ENCODE data around the gene MTCH2.
"Not testable (repeated sequence)": the region's sequence is repeated elsewhere in the genome, so short reads cannot be mapped to it uniquely, and the experiment has no call there.

Gene MTCH2

DNA sequence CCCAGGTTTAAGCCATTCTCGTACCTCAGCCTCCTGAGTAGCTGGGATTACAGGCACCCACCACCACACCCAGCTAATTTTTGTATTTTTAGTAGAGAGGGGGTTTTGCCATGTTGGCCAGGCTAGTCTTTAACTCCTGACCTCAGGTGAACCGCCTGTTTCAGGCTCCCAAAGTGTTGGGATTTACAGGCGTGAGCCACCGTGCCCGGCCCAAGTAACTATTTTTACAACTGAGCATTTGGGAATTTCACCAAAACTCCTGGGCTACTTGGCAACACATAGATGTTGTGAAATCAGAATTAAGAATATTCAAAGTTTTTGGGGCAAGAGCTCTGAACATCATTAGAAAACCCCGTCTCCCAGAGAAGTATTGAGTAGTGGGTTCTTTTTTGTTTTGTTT, 1.9 kb downstream of the MTCH2 start:
- not testable (repeated sequence) for DNase-seq (ENCODE audit: low read depth in 2 of 2, low spot score in 1 of 2)

DNA sequence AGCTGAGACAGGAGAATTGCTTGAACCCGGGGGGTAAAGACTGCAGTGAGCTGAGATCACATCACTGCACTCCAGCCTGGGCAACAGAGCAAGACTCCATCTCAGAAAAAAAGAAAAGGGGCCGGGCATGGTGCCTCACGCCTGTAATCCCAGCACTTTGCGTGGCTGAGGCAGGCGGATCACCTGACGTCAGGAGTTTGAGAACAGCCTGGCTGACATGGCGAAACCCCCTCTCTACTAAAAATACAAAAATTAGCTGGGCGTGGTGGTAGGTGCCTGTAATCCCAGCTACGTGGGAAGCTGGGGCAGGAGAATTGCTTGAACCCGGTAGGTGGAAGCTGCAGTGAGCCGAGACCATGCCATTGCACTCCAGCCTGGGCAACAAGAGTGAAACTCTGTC, 6.0 kb downstream of the MTCH2 start:
- DNase-seq (ENCODE audit: low read depth in 2 of 2, low spot score in 1 of 2) = not testable (repeated sequence)

DNA sequence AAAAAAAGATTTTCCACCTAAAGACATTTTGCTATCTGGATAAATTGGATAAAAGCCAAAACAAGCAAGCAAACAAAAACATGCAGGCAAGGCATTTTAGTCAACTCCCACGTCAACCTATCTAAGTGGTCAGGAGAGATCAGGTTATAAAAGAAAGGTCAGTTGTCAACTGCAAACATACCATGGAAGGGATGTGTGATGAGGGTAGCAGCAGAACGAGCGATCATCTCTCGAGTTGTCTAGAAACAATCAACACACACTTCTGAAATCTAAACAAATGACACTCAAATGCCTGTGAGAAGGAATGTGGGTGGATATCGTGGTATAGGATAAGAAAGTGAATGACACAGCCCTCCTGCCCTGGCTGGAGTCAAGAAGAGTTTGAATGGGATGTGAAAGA, 10.9 kb downstream of the MTCH2 start:
- DNase-seq (ENCODE audit: low read depth in 2 of 2, low spot score in 1 of 2) = no peak

DNA sequence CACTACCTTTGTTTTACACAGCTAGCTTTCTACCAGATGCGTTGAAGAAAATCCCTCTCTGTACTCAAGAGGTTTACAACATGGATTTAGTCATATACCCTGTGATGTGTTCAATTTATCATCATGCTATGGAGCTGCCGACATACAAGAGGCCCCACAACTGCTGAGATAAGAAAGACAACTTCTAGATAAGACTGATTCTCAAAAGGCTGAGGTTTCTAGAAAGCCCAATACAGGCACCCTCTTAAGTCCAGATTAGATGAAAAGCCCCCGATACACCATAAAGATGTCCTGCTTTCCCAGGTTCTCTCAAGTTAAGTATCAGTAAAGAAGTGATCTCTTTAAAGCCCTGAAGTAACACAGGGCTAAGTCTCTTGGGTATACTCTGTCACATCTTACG, 14.3 kb downstream of the MTCH2 start:
- DNase-seq (ENCODE audit: low read depth in 2 of 2, low spot score in 1 of 2) = no peak

DNA sequence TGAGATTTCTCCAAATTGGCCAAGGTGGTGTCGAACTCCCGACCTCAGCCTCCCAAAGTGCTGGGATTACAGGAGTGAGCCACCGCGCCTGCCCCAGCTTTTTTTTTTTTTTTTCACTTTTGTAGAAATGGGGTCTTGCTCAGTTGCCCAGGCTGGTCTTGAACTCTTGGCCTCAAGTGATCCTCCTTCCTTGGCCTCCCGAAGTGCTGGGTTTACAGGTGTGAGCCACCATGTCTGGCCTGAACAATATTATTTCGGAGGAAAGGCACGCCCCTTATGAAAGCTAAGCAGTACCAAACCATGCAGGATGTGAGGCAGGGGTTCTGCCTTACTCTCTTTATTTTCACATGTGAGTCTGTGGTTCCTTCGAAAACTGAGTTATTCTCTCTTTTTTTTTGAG, 16.1 kb downstream of the MTCH2 start:
- no peak for DNase-seq (ENCODE audit: low read depth in 2 of 2, low spot score in 1 of 2)

DNA sequence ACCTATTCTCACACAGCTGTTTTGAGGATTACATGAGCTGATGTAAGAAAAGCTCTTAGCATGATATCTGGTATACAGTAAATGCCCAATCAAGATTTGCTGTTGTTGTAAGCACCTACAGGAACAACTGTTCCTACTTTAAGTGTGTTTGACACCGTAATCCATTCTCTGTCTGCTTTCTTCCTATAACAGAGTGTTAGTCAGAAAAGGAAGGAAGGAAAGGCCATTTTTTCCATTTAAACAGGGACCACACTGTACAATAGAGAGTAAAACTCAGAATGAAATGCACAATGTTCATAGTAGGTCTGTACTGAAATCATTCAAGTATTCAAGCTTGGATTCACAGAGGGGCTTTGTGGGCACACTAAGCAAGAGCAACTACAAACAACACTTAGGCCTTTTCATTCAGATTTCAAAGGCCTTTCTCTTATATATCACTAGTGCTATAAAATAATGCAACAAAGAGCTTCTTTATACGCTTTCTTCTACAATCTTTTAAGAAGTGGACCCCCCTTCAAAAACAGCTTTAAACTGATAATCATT, 21.5 kb downstream of the MTCH2 start:
- DNase-seq (ENCODE audit: low read depth in 2 of 2, low spot score in 1 of 2) = no peak

DNA sequence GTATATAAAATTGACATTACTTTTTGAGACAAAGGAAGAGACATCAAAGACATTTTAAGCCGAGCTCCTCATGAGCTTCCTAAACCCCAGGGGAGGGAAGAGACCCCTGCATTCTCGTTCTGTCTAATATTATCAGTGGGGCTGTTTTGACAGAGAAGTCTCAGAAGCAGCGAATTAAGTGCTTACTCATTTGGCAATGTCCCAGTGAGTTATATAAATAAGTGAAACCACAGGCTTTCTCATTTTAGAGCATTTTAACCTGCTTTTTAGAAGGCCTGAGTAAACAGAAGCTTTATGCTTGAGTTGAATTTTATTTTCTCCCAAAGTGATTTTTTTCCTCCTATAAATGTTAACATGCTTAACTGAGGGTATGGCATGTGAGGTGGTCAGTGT, 24.9 kb downstream of the MTCH2 start:
- DNase-seq (ENCODE audit: low read depth in 2 of 2, low spot score in 1 of 2) = no peak

DNA sequence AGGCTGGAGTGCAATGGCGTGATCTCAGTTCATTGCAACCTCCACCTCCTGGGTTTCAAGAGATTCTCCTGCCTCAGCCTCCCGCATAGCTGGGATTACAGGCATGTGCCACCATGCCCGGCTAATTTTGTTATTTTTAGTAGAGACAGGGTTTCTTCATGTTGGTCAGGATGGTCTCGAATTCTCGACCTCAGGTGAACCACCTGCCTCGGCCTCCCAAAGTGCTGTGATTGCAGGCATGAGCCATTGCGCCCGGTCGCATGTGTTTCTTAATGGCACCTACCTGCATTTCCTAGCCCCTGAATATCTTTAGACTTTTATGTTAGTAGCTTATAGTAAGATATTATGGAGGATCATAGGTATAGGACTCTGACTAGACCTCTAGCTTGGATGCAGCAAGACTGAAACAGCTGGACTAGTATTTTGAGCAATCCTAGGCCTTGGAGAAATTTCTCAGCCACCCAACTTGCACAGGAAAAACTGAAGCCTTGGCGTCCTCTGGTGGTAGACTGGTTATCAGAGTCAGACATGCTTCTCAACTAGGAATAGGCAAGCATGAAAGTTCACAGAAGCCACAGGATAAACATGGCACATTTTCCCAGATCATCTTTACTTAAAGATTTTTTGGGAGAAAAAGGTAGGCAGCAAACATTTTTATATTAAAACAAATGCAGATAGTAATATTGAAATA, 25.5 kb downstream of the MTCH2 start:
- no peak for DNase-seq (ENCODE audit: low read depth in 2 of 2, low spot score in 1 of 2)

DNA sequence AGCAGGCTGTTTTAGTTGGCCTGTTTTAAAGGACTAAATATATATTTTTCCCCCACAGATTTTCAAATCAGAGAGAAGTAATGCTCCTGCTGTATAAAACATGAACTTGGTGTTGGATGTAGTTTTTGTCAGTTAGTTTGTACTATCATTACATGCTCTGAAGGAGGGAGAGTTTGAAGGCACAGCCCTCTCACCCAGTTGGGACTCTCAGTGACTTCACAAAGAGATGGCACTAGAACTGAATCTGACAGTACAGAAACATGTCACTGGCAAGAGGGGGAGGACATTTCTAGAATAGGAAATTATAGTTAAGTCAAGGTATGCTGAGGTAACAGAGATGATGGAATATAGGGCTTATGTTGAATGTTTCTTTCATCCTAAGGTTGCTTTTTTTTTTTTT, 27.1 kb downstream of the MTCH2 start:
- no peak for DNase-seq (ENCODE audit: low read depth in 2 of 2, low spot score in 1 of 2)

DNA sequence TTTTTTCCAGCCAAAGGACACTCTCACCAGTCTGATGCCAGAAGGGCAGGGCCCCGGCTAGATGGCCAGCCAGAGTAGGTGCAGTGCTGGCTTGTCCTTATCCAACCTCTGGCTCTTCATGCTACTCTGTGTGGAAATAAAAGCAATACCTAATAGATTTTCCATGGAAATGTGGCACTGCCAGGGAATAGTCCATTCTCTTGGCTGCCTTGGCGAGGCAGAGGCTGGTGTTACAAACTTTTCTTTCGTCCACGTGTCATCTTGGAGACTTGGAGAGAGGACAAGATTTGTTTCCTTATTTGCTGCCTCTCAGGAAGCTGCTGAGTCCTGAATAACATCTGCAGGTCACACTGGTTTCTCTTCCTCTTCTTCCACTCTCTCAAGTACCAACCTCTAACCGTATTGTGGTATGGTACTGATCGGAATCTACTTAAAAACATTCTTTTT, 31.0 kb downstream of the MTCH2 start:
- DNase-seq (ENCODE audit: low read depth in 2 of 2, low spot score in 1 of 2) = no peak

DNA sequence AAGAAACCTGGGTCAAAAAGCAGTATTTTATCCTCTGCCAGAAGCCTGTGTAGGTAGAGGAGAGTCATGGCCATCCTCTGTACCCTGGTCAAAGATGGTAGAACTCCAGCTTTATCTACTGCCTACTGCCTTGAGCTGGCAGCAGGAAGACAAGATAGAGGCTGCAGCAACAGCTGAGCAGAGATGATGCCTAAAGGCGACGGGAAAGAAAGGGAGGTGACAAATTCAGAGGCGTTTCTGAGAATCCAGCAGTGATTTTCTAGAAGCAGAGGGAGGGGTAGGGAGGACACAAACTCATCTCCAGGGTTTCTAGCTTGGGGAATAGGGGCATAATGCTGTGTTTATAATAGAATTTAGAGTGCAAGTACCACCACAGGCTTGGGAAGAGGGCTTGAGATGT, 32.7 kb downstream of the MTCH2 start:
- DNase-seq (ENCODE audit: low read depth in 2 of 2, low spot score in 1 of 2) = no peak

DNA sequence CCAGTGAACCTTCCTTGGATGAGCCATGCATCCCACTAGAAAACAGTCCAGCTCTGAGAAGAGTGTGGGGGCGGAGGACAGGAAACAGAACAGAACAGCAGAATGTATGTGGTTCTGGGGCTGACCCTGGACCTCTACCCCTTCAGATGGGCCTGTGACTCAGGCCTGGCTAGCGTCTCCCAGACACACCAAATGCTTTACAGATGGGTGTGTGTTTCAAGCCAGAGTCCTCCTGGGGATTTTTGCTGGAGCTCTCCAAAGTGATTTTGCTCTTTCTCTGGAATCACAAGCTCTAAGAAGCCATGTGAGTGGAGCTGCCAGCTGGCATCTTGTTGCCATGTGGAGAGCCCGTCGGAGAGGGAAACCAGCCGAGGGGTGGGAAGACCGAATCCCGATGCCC, 35.0 kb downstream of the MTCH2 start:
- DNase-seq (ENCODE audit: low read depth in 2 of 2, low spot score in 1 of 2) = no peak

DNA sequence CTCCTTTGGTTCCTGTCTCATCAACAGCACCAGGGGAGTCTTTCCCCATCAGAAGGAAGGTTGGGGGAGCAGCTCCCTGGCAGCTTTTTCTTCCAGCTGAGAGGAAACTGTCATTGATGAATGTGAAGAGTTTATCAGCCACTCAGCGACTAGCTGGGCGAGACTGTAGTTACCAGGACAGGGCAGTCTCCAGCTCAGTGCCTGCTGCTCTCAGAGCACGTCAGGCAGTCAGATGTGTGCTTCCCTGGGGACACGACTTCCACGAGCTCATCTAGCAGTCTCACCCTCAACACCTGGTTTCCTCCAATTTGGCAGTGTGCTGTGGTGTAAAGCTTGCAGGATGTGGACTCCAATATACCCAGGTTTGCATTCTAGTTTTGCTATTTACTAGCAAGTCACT, 35.6 kb downstream of the MTCH2 start:
- no peak for DNase-seq (ENCODE audit: low read depth in 2 of 2, low spot score in 1 of 2)

DNA sequence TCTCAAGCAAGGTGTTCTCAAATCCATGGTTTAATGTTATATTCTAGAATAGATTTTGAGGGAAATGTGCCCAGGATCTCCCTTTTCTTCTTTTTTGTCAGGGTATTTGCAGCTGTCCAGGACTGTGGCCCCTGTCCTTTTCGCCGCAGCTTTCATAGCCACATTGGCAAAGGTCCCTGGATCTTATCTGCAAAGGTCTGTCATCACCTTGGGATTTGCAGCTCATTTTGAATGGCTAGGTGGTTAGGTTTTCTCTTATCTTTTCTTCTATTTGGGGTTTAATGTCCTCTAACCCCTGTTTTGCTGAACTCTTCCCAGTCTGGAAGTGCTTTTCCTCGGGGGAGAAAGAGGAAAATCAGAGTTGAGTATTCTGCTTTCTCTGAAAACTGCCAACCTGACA, 36.4 kb downstream of the MTCH2 start:
- no peak for DNase-seq (ENCODE audit: low read depth in 2 of 2, low spot score in 1 of 2)

DNA sequence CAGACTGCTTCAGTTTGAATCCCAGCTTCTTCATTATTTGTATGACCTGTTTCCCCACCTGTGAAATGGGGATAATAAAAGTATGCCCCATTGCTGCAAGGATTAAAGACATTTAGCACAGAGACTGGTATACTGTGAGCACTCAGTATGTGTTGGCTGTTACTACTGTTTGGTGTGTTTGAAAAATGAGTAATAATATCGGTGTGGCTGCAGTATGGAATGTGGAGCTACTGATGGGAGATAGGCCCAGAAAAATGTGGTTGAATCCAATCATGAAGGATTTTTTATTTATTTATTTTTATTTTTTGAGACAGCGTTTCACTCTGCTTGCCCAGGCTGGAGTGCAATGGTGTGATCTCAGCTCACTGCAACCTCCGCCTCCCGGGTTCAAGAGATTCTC, 39.1 kb downstream of the MTCH2 start:
- DNase-seq (ENCODE audit: low read depth in 2 of 2, low spot score in 1 of 2) = no peak

DNA sequence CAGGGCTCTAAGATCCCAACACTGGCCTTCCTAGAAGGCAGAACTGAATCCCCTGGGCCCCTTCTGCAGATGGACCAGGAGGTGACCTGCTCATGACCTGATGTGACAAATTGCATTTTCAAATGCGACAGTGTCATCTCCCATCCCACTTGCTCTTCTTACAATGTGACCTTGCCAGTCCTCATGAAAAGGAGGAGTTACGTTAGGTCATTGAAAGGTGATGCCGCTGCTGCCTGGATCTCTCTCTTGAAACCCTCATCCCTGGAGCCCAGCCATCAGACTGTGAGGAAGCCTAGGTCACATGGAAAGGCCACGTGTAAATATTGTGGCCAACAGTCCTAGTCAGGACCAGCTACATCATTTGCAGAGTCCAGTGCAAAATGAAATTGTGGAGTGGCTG, 42.5 kb downstream of the MTCH2 start:
- DNase-seq (ENCODE audit: low read depth in 2 of 2, low spot score in 1 of 2) = no peak

DNA sequence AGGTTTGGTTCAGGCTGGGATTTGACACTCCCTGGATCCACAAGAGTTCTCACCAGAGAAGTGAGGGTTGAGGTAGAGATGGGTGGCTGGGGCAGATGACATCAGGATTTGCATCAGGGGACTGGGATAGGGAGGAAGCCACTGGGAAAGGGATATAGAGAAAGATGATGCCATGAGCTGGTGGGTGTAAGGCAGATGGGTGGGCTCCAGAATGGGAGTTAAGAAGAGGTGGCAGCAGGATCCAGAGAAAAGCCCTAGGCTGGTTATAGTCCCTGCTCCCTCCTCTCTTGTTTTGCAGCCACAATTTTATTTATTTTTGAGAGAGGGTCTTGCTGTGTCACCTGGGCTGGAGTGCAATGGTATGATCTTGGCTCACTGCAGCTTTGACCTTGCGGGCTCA, 46.4 kb downstream of the MTCH2 start:
- no peak for DNase-seq (ENCODE audit: low read depth in 2 of 2, low spot score in 1 of 2)

DNA sequence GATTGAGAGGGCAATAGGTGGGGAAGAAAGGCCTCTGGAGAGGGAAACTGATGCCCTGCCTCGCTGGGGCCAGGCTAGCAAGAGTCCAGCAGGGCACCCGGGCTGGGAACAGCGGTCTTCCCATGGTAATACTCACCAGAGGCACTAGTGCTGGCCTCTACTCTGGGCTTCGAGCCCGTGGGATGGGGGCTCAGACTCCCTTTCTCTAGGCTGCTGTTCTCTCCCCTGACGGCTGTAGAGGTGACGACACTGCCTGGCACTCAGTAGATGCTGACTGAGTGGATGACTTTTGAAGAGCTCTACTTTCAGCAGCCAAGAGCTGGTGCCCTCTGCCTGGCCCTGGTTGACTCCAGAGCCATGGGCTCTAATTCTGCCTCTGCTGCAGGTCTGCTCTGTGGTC, 47.3 kb downstream of the MTCH2 start:
- no peak for DNase-seq (ENCODE audit: low read depth in 2 of 2, low spot score in 1 of 2)

DNA sequence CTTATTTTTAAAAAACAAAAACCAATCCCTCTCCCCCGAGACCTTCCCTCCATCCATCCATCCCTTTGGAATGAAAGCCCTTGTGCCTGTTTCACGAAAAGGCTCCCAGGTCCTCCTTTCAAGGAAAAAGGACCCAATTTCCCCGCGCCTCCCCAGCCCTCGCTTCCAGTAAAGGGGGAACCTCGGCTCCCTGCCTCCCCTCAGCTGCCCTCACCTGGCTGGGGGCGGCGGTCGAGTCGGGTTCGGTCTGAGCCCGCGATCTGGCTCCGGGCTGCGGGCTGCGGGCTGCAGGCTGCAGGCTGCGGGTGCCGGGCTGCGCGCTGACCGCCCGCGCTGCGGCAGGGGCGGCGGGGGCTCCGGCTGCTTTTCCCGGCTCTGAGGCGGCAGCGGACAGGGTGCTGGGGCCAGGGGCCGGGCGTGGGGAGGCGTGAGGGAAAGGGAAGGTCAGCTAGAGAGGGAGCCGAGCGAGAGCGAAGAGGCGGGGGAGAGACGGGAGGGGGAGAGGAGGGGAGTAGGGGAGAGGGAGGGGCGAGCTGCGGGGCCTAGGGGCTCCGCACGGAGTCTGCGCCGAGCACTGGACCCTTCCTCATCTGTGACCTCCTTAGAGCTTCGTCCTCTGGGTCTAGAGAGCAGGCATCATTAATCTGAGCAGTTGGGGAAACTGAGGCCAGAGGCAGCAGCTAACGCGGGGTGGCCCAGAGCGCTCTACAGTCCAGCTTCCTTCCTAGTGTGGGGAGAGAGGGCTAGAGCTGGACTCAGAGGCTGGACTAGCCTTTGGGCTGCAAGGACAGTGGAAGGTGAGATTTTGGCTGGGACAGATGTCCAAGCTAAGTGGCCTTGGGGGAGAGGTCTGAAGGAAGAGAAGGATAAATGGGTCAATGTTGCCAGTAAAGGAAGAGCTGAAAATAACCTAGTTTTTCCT, 48.2 kb downstream of the MTCH2 start, which contains the start of gene C1QTNF4:
Gene C1QTNF4, minus strand, starts transcription at position 478 of the 922 bp plus-strand sequence. CDS start 3,601 bp downstream, outside the sequence.
- no peak for DNase-seq (ENCODE audit: low read depth in 2 of 2, low spot score in 1 of 2)

DNA sequence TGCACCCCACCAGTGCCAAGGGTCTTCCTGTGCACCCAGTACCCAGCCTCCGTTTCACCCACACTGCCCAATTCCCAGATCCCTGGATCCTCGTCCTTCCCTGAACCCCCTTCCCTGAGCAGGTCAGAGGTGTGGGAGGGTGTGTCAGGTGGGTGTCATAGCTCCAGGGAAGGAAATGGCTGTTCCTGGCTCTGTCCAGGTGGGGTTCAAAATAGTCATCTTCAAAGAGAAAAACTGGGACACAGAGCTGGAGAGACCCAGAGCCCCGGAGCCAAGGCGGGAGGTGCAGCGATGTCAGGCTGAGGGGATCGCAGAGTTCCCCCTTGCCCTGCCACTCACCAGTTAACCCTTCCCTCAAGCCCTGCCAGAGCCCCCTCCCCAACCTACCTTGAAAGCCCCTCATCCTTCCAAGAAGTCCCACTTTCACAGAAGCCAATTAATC, 48.8 kb downstream of the MTCH2 start:
- DNase-seq (ENCODE audit: low read depth in 2 of 2, low spot score in 1 of 2) = no peak

DNA sequence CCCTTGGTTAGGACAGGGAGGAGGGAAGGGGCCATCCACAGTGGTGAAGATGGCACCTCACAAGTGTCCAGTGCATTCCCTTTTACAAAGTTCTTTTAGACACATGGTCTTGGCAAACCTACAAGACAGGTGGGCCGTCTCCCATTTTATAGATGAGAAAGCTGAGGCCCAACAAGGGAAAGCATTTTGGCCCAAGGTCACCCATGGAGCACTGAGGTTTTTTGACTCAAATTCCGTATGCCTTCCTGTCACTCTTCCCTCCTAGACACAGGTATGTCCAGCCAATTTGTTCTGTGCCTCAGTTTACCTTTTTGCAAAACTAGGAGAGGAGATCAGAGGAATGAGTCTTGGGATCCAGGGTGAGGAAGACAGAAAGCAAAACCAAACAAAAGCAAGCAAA, 49.4 kb downstream of the MTCH2 start:
- DNase-seq (ENCODE audit: low read depth in 2 of 2, low spot score in 1 of 2) = no peak

DNA sequence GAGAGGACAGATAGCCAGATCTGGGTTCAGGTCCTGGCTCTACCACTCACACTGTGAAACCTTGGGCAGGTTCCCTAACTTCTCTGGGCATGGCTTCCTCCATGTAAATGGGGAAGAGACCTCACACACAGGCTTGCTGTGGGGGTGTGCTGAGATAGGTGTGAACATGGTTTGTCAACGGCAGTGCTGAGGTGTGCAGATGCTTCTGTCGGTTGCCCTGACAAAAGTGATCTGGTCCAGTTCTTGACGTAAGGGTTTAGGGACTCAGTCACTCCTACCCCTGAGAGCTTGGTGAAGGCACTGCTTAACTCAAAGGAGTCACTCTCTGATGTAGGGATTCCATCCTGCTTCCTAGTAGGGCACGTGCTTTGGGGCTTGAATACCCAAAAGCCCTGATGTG, 50.1 kb downstream of the MTCH2 start:
- no peak for DNase-seq (ENCODE audit: low read depth in 2 of 2, low spot score in 1 of 2)
